Activated T-cell treated with anti-CD3 and anti-CD28 coated beads for 24 hours (primary cell): ENCODE results near the gene PDE2A.
A peak's percentile ranks its signal among the peaks of the same experiment; 100 is the strongest.

Experiments used
- DNase-seq: peaks from one replicate; pipeline ENCODE4 v3.0.0-alpha.2; 2020; ENCODE audit warnings: low read depth

The PDE2A gene

GRCh38 chr11:72704028-72704782, 30.0 kb upstream of the PDE2A start:
- no peak for DNase-seq

DNA sequence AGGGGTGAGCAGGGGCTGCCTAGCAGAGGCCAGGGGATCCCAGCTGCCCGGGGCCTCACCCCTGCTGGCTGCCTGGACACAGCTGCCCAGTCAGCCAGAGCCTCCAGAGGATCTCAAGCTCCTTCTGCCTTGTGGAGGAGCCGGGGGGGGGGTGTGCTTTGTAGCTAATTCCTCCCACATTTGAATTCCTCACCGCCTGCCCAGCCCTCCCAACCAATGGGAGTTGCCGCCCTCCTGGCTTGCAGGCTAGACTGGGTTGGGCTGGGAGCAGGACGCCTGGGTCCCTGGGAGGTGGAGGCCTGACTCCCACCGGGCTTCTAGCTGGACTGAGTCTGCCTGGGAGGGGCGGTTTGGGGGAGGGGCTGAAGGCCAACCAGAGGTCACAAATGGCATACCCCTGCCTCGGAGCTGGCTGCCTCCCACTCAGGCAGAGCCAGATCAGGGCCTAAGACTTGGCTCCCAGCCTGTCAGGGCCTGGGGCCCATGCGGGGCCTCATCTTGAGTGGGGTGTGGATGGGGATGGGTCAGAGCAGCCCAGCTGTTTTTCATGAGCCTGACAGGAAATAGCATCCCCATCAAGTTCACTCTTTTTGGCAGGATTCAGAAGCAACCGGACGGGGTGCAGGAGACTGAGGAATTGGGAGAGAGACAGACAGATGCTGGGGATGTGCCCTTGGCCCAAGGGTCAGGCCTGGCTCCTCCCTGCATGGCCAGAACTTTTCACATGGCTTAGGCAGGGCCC, 29.2 kb upstream of the PDE2A start:
- DNase-seq = no peak

DNA sequence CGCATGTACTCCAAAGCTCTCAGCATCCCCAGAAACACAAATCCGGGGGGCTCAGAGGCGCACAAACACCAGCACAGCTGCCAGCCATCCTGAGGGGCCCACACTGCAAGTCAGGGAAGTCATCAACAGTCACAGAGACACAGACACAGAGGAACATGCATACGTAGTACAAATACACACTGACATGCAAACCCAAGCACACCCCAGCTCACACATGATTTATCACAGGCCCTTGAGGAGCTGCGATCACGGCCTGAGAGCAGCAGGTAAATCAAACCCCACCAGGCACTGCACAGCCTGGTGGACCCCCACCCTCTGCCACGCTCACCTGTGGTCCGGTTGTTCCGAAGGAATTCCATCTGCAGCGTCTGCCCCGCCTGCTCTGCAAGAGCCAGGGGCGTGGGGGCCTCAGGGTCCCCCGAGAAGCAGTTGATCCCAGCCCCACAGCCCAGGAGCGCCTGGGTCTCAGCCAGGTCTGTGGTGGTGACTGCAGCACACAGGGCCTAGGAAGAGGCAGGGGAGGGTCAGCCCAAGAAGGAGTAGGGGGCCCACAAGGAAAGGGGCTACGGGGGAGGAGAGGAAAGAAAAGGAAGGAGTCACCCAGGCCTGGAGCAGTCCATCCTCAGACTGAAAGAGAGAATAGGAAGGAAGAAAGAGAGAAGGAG, 28.5 kb upstream of the PDE2A start:
- no peak for DNase-seq

DNA sequence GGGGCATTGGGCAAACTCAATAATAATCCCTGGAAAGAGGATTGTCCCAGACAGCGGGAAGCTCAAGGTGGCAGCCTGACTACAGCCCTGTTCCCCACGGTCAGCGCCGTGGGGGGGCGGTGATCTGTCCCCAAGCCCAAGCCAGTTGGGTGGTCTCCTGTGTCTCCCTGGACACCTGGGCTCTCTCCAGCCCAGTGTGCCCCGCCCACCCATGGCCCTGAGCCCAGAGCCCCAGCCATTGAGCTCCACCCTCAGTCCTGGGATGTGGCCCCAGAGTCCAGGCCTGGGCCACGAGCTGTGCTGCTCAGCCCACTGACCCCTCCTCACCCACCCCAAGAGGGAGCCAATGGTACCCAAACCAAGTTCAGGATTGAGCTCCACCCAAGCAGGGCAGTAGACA, 27.9 kb upstream of the PDE2A start:
- DNase-seq = no peak

DNA sequence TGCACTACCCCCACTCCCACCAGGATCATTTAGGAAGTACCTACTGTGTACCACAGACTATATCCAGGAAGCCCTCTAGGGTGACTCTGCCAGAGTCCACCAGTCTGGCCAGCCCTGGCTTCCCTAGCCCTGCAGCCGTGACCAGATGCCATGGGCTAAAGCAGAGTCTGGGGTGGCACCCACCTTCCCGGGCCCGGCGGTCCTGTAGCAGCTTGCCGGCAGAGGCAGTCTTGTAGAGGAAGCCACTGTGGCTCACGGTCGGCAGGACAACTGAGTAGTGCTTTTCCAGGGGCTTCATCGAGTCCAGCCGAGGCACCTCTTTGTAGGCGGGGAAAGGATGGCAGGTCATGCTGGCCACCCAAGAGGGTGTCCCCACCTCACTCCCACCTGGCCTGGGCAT, 27.2 kb upstream of the PDE2A start:
- no peak for DNase-seq

DNA sequence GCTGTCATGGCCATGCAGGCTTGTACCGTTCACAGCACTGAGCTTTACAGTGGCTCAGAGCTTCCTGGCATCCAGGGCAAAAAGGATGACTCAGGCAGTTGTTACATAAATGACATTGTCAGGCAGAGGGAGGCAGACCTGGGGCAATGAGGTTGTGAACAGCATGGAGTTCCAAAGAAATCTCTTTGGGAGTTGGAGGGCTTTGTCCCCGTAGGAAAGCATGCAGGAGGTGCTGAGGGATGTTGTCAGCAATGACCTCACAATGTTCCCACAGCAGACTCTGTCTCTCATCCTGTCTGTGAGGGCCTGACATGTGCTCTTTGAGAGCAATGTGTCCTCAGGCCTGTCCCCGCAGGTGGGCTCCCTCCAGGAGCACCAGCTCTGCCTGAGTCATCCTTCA, 25.9 kb upstream of the PDE2A start:
- no peak for DNase-seq

- DNase-seq = no peak
These were observed 23.6 kb upstream of the PDE2A start for GRCh38 chr11:72697814-72698213.

GRCh38 chr11:72696866-72697700, 22.9 kb upstream of the PDE2A start:
- no peak for DNase-seq

GRCh38 chr11:72695354-72695753, 21.1 kb upstream of the PDE2A start:
- no peak for DNase-seq

DNA sequence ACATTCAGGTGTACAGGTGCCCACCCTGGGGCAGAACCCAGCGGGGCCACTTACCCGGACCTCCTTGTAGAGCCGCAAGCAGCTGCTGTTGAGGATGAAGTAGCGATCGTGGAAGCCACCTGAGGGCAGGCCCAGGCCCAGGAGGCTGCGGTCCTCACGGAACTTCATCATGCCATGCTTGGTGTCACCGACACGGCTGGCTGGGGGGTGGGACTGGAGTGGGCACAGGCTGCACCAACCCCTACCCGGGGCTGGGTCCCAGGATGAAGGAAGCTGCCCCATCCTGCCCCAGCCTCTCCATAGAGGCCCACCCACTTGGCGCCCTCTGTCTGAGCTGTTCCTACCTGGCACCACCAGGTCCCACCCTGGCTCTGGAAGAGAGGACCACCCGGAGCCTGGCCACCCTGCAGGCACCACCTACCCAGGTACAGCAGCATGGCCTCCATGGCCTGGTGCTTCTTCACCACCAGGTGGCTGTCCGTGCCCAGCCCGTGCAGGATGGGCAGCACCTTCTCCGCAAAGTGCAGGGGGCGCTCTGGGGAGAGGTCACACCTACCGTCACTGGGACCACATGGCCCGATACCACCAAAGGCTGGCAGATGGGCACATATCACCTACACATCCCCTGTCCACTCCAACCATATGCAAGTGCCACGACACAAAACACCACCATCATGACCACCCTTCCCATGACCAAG, 19.2 kb upstream of the PDE2A start:
- no peak for DNase-seq

DNA sequence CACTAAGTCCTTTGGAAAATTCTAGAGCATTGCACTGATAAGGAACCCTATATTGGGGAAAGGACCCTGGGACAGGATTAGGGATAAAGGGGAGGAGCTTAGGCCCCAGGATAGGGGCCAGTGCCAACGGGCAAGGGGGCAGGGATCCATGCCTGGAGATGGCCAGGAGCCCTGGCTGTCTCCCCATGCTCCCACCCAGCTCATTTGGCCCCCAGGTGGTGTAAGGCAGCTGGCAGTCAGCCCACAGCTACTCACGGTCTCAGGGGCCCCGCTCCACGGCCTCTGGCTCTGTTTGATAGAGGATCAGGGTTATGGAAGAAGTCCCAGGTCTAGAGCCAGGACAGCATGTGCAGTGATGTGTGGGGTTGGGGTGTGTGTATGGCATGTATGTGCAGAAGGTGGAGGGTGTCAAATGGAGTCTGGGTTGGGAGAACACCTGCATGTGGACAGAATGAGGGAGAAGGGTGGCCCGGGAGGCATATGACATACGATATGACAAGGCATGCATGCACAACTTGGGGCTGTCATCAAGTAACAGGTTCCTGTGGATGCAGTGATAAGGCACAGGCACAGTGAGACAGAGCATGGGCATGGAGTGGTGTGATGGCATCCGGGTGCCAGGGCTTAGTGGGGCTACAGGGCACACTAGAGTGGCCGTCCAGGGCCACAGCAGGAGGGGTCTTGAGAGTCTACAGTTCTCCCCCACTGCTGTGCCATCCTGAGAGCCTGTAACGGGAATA, 18.4 kb upstream of the PDE2A start:
- DNase-seq = no peak

DNA sequence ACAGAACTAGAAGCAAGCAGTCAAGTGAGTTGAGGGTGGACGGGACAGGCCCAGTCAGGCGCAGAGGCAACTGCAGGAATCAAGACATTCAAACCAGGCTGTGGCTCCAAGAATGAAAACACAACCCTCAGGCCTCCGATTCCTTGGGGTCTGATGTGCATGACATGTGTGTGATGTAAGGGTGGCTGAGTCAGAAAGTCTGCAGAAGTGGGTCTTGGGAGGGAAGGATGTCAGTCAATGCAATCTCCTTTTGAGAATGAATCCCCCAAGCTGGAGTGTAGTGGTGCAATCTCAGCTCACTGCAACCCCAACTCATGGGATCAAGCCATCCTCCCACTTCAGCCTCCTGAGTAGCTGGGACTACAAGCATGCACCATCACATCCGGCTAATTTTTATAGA, 15.9 kb upstream of the PDE2A start:
- DNase-seq = no peak

GRCh38 chr11:72688929-72689328, 14.7 kb upstream of the PDE2A start:
- no peak for DNase-seq

DNA sequence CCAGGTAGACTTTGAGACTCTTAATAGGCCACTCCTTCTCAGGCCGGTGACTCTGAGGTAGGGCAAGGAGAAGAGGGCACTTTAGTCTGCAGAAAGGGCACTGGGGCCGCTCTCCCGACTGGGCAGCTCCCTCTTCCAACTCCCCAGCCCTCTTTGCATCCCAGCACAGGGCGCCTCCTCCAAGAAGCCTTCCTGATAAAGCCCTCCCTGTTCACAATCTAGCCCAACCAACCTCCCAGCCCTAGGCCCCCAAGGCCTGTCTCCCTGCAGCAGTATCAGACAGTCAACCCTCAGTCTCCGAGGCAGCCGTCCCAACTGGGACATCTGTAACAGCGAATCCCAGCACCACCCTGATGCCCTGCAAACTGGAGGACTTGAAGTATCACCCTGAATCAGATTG, 14.3 kb upstream of the PDE2A start:
- no peak for DNase-seq

GRCh38 chr11:72687326-72687725, 13.1 kb upstream of the PDE2A start:
- DNase-seq = no peak

- DNase-seq = no peak
These were observed 12.5 kb upstream of the PDE2A start for GRCh38 chr11:72686639-72687220.

- DNase-seq = peak; percentile 45
These were observed 11.6 kb upstream of the PDE2A start for GRCh38 chr11:72685560-72686480.

- DNase-seq = peak; percentile 27
These were observed 10.2 kb upstream of the PDE2A start for GRCh38 chr11:72684236-72684912.

- peak; percentile 43 for DNase-seq
These were observed 9.6 kb upstream of the PDE2A start for GRCh38 chr11:72683782-72684200.
